ENCODE measurements around the gene ABCC10.
"Not testable (repeated sequence)": the region's sequence is repeated elsewhere in the genome, so short reads cannot be mapped to it uniquely, and the experiment has no call there.

Gene ABCC10

GRCh38 chr6:43413002-43413401, 14.3 kb upstream of the ABCC10 start:
- DNase-seq: no peak

- not testable (repeated sequence) for DNase-seq
These were observed 12.1 kb upstream of the ABCC10 start for GRCh38 chr6:43415275-43415674.

- DNase-seq: no peak
These were observed 10.4 kb upstream of the ABCC10 start for GRCh38 chr6:43416935-43417334.

- no peak for DNase-seq
These were observed 7.2 kb upstream of the ABCC10 start for GRCh38 chr6:43420012-43420709.

GRCh38 chr6:43421831-43422230, 5.5 kb upstream of the ABCC10 start:
- no peak for DNase-seq

GRCh38 chr6:43425083-43425482, 2.3 kb upstream of the ABCC10 start:
- DNase-seq: not testable (repeated sequence)

GRCh38 chr6:43426928-43427405, 374 bp upstream of the ABCC10 start:
- DNase-seq: no peak

- peak; percentile 17 for DNase-seq
These were observed 800 bp downstream of the ABCC10 start for GRCh38 chr6:43428112-43428570.

GRCh38 chr6:43428874-43429273, 1.5 kb downstream of the ABCC10 start:
- peak; percentile 11 for DNase-seq

GRCh38 chr6:43432009-43432945, 4.9 kb downstream of the ABCC10 start:
- no peak for DNase-seq

GRCh38 chr6:43433148-43433547, 5.8 kb downstream of the ABCC10 start:
- DNase-seq: no peak

GRCh38 chr6:43434001-43434840, 6.9 kb downstream of the ABCC10 start:
- DNase-seq: no peak

GRCh38 chr6:43434943-43435342, 7.6 kb downstream of the ABCC10 start:
- no peak for DNase-seq

GRCh38 chr6:43435682-43436437, 8.5 kb downstream of the ABCC10 start:
- no peak for DNase-seq

- DNase-seq: no peak
These were observed 9.4 kb downstream of the ABCC10 start for GRCh38 chr6:43436577-43437282.

- DNase-seq: no peak
These were observed 10.4 kb downstream of the ABCC10 start for GRCh38 chr6:43437700-43438099.

GRCh38 chr6:43442935-43443334, 15.6 kb downstream of the ABCC10 start:
- DNase-seq: no peak

GRCh38 chr6:43444036-43444435, 16.7 kb downstream of the ABCC10 start:
- DNase-seq: no peak

GRCh38 chr6:43444582-43444981, 17.2 kb downstream of the ABCC10 start:
- no peak for DNase-seq

GRCh38 chr6:43445576-43445975, 18.2 kb downstream of the ABCC10 start:
- no peak for DNase-seq

- DNase-seq: no peak
These were observed 20.3 kb downstream of the ABCC10 start for GRCh38 chr6:43447604-43448003.

All from hematopoietic multipotent progenitor cell treated with erythropoietin and hydrocortisone succinate and interleukin-3 and kit ligand, for 8 days (in vitro differentiated cells).